Astrocyte (in vitro differentiated cells and primary cell): Measurements from ENCODE around the gene ATP6V1B1.

Experiments
- CTCF ChIP-seq: IDR thresholded peaks from 2 replicates; pipeline ENCODE4 v1.5.1; 2011; ENCODE audit warnings: low read depth, mild to moderate bottlenecking, inconsistent platforms, low read length, moderate library complexity; ENCODE audit not compliant: insufficient read depth
- EZH2 ChIP-seq: IDR thresholded peaks from 2 replicates; pipeline ENCODE4 v1.6.1; 2012; ENCODE audit warnings: mild to moderate bottlenecking, low read length, inconsistent platforms; ENCODE audit not compliant: insufficient read depth

- TF ChIP-seq CTCF (no peak), EZH2 (no peak)
Observed at GRCh38 chr2:70979180-70979488, 43.4 kb downstream of the ATP6V1B1 start.
